GM21447 (cell line): ENCODE data around the gene DDIT4L.
"Not testable (repeated sequence)": the region's sequence is repeated elsewhere in the genome, so short reads cannot be mapped to it uniquely, and the experiment has no call there.

ENCODE experiments used
- ATAC-seq: cut with Tn5 transposase; IDR thresholded peaks from one replicate; pipeline ENCODE4 v1.9.1; 2021; ENCODE audit not compliant: unreplicated experiment

DDIT4L gene

DNA sequence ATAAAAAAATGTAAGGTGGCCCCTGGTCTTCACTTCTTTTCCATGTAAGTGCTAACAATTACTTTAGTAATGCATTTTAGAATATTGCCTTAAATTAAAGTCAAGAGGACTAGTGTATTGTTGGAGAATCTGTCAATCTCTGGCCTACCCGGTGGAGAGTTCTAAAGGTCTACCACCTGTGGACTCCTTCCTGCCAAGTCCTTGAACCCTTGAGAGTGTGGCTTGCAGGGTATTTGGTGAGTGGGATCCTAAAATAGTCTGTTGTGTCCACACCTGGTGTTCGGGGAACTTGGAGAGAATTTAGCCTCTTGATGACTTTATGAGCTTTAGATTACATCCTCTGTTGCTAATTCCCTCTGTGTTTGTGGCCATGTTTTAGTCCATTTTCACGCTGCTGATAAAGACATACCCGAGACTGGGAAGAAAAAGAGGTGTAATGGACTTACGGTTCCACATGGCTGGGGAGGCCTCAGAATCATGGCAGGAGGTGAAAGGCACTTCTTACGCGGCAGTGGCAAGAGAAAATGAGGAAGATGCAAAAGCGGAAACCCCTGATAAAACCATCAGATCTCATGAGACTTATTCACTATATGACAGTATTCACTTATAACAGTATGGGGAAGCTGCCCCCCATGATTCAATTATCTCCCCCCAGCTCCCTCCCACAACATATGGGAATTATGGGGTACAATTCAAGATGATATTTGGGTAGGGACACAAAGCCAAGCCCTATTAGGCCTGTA lies 23.8 kb downstream of the DDIT4L start:
- ATAC-seq = no peak

DNA sequence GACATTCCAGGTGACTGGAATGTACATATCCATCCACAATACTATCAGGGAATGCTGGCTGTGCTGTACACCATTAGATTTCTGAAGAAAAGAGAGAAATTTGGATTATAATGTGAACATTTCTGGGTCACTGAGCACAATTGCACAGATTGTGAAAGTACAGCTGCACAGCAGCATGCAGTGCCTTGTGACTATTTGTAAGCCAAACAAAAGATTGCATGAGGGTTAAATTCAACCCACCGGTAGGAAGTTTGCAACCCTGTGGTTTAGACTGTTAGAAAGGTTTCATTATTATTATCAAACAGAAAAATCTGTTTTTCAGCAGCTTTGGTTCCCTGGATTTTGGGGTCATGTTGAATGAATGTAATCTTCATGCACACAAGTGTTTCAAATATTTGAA lies 24.5 kb downstream of the DDIT4L start:
- no peak for ATAC-seq

- ATAC-seq = no peak
These were observed 25.2 kb downstream of the DDIT4L start for GRCh38 chr4:100164808-100165760.

- ATAC-seq = peak; percentile 85
These were observed 28.1 kb downstream of the DDIT4L start for GRCh38 chr4:100162027-100162685.

GRCh38 chr4:100149190-100149589 lies 41.1 kb downstream of the DDIT4L start:
- ATAC-seq = no peak

- no peak for ATAC-seq
These were observed 42.6 kb downstream of the DDIT4L start for GRCh38 chr4:100147684-100148083.

DNA sequence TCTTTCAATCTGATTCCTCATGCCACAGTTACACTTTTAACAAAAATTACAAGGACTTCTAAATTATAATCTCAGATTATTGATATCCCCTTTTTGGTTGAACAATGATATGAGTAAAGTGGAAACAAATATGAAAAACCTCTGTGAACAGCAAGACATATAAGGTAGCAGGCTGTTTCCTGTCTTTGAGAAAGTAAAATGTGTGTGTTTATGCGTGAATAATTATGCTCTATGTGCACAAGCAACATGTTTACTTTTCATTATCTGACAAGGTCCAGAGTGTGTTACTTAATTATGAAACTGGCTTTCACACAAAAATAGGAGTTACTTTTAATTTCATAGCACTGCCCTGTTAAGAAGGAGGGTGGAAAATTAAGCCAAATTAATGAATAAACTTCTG lies 43.1 kb downstream of the DDIT4L start:
- peak; percentile 68 for ATAC-seq

GRCh38 chr4:100146756-100147155 lies 43.5 kb downstream of the DDIT4L start:
- ATAC-seq = no peak

DNA sequence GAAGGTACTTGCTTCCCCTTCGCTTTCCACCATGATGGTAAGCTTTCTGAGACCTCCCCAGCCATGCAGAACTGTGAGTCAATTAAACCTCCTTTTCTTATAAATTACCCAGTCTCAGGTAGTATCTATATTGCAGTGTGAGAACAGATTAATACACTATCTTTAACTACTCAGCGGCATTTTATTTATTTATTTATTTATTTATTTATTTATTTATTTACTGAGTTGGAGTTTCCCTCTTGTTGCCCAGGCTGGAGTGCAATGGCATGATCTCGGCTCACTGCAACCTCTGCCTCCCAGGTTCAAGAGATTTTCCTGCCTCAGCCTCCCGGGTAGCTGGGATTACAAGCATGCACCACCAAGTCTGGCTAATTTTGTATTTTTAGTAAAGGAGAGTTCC lies 52.9 kb downstream of the DDIT4L start:
- ATAC-seq = not testable (repeated sequence)
